HG02642 (cell line): ENCODE data around the gene PFKFB3.
"Not testable (repeated sequence)": the region's sequence is repeated elsewhere in the genome, so short reads cannot be mapped to it uniquely, and the experiment has no call there.

Experiments used
- ATAC-seq: cut with Tn5 transposase; IDR thresholded peaks from one replicate; pipeline ENCODE4 v1.9.1; 2021; ENCODE audit warnings: mild to moderate bottlenecking; ENCODE audit not compliant: unreplicated experiment, poor library complexity

PFKFB3 gene

DNA sequence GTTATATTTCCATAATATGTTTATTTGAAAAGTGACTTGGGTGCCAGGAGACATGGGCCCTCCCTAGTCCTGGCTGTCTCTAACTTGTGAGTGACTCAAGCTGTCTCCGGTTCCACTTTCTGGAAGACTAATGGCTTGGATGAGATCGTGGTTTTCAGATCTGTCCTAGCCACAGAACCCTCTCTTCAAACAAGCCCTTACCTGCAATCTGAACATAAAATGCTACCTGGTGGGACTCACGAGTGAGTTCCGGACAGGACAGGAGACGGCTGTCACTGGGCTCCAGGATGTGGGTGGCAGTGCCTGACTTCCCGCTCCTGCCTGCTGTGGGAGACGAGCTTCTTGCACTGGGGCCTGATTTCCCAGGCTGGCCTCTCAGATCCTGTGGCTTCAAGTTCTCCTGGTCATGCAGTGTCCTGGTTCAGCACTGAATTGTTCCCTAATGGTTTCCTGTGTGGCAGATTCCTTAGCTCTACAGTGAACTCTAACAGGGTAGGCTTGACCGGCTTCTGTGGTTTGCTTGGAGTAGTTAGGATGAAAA lies 26.0 kb upstream of the PFKFB3 start:
- ATAC-seq = no peak

DNA sequence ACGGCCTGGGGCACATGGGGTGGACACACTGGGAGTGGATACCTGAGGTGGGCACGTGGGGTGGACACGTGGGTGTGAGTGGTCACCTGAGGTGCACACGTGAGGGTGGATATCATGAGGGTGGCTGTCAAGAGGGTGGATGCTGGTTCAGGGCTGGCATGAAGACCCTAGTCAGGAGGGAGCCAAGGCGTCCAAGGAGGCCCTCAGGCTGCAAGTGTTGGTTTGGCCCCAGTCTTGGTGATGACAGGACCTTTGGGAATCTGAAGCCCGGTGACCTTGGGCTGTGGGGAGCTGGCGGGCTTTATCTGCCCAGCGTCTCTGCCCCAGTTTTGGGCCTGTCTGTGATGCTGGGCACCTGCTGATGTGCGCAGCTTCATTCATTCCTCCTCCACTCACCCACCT lies 24.9 kb upstream of the PFKFB3 start:
- ATAC-seq = no peak

DNA sequence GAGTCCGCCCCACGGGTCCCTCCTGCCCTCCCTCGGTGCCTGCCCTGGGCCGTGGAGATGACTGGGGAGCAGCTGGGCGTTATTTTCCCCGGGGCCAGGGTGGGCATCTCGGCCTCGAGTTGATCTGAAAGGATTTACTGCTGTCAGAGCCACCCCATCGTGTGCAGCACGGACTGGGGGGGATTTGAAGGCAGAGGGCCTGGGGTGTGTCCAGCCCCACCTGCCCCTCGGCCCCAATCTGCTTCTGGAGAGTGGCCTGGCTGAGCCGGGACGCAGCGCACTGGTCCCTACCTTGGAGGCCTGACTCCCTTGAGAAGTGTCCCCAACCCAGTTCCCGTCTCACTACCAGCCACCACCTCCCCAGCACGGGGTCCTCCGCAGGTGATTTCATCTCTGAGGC lies 24.2 kb upstream of the PFKFB3 start:
- ATAC-seq = no peak

DNA sequence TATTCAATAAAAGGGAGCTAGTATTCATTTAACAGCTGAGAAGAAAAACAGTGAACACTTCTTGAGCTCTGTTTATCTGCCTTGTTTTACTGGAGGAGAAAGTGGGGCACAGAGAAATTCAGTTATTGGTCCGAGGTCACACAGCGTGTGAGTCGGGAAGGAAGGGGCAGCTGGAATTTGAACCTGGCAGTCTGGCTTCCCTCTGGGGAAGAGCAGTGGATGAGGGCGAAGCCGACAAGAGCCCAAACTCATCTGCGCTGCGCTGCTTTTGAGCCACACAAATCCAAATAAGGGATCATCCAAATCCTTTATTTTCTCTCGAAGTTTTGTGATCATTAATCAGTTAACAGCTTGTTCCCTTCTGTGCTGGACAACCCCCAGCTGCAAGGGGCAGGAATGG lies 23.7 kb upstream of the PFKFB3 start:
- ATAC-seq = no peak

DNA sequence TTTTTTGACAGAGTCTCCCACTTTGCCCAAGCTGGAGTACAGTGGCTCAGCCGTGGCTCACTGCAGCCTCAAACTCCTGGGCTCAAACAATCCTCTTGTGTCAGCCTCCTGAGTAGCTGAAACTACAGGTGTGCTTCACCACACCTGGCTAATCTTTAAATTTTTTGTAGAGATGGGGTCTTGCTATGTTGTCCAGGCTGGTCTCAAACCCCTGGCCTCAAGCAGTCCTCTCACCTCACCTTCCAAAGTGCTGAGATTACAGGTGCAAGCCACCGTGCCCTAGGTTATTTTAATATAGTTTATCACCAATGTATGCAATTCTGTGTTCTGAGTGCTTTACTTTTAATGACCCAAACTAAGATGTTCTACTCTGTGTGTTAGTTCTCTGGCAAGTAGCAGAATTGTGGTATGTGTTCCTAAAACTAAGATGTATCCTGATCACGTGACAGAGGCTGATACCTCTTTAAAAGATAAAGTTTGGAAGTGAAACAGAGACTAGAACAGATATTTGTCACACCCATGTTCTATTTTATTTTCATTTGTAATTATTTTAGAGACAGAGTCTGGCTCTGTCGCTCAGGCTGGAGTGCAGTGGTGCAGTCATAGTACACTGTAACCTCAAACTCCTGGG lies 22.1 kb upstream of the PFKFB3 start:
- no peak for ATAC-seq

DNA sequence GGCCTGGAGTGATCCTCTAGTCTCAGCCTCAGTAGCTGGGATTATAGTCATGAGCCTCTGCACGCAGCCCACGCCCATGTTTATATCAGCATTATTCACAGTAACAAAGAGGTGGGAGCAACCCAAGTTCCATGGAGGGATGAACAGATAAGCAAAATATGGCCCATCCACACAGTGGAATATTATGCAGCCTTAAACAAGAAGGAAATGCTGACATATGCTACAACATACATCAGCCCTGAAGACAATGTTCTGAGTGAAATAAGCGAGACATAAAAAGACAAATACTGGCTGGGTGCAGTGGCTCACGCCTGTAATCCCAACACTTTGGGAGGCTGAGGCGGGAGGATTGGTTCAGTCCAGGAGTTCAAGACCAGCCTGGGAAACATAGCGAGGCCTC lies 21.5 kb upstream of the PFKFB3 start:
- no peak for ATAC-seq

DNA sequence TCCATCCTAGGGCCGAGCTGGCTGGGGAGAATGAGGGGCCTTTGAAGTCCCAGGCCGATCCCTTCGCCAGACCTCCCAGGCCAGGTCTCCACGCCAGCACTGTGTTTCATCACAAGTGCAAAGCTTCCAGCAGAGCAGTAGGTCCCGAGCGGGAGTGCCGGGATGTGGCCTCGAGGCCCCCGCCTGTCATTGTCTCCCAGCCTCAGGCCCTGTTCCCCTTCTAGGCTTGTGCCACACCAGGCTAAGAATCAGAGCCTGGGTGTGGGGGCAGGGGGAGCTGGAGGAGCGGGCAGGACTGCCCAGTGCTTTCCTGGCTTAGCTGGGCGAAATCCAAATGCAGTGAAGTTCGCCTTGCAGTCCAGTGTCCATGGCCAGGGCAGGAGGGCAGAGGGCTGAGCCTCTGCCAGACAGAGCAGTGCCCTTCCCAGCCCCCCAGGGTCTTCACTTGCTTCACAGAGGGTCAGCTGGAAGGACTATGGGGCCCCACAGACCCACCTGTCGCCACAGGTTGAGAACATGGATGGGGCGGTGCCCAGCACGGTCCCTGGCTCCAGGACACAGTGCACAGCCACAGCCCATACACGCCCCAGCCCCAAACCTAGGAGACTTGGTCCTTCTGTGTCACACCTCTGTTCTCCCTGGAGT lies 20.2 kb upstream of the PFKFB3 start:
- ATAC-seq = no peak

DNA sequence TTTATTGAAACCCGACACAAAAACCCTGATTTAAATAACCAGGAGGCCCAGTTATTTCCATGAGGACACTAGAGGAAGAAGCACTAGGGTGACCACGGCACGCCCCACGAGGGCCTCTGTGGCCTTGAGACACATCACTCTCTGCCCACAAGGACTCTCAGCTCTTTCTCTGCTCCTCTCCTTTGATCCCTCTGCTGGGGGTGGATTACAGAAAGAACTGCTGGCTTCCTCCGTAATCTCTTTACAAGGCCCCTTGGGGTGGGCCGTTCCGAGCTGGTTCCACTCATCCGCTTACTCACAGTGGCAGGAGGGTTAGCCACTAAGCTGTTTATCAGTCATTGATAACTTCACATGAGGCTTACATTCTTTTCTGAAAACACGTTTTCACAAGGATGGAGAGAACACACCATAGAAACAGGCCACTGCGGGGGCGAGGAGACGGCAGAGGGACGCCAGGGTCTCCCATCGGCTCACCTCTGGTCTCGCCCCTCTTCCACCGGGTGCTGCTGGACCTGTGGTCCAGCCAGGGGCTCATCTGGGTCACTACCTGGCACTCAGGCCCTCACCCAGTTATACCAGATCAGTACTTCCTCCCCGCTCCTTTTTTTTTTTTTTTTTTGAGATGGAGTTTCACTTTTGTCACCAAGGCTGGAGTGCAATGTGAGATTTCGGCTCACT lies 17.6 kb upstream of the PFKFB3 start:
- ATAC-seq = no peak

DNA sequence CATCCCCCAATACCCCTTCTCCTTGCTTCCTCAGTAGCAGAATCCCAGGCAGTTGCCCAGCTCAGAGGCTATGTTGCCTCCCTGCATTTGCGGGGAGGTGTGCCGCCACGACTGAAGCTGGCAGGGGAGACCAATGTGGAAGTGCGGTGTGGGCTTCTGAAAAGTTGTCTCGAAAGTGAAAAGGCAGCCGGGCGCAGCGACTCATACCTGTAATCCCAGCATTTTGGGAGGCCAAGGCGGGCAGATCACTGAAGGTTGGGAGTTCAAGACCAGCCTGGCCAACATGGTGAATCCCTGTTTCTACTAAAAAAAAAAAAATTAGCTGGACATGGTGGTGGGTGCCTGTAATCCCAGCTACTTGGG lies 15.9 kb upstream of the PFKFB3 start:
- no peak for ATAC-seq

DNA sequence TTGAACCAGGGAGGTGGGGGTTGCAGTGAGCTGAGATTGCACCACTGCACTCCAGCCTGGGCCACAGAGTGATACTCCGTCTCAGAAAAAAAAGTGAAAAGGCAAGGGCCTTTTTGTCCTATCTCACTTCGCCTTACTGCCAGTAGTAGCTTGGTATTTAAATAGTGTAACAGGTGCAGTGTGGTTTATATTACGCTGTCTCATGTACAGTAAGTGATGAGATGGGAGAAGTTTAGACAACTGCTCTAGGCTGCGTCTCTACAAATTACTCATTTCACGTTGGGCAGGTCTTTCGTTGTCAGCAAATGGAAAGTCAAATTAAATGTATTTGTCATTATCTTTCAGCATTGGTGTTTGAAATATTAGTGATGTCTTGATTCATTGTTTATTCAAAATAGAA lies 15.5 kb upstream of the PFKFB3 start:
- ATAC-seq = no peak

DNA sequence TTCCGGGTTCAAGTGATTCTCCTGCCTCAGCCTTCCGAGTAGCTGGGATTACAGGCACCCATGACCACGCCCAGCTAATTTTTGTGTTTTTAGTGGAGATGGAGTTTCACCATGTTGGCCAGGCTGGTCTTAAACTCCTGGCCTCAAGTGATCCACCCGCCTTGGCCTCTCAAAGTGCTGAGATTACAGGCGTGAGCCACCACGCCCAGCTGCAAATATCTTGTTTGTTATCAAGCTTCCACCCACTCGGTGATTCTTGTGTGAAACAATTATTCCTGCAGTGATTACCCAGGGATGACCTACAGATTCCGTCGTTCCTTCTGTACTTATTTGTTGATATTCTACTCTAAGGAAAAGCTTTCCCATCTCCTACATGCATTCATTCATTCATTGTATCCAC lies 12.7 kb upstream of the PFKFB3 start:
- ATAC-seq = not testable (repeated sequence)

DNA sequence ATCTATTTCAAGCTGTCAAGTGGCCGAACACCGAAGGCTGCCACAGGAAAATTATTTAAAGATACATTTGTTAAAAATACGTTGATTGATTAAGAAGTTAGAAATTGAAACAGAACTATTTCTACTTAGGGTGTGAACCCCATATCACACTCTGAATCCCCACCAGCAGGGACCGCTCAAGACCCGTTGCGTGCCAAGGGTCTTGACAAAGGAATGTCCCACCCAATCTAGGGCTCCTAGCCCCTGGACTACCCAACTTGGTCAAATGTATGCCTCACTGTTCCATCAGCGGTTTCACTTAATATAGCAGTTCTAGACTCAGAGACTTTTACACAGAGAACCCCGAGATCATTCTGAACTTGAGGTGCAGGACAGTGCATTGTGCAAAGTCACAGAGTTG lies 11.6 kb upstream of the PFKFB3 start:
- no peak for ATAC-seq

DNA sequence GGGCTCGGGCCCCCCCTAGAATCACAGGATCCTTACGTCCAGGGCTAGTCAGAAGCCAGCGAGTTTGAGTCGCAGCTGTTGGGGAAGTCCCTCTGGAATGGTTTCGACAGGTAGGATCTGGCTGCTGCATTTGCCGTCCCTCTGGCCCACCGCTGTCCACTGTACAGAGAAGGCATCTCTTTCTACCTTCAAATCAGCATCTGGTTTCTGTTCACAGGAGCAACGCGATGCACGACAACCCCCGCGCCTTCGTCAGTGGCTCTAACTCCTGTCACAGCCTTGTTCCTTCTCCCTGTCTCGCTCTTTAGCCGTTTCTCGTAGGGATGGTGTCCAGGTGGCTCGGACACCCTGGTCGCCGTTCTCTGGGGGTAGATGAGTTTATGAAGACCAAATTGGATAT lies 11.2 kb upstream of the PFKFB3 start:
- no peak for ATAC-seq

DNA sequence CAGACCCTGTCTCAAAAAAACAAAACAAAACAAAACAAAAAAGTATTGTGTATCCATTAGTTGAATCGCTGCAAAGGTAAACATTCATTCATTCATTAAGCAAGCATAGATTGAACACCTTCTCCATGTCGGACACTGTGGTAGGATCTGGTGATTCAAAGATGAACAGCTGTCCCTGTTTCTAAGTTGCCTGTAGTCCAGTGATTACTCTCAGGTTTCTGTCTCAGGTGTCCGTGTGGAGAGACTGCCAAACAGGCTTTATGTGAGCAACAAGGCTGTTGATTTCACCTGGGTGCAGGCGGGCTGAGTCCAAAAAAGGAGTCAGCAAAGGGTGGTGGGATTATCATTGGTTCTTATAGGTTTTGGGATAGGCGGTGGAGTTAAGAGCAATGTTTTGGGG lies 9.4 kb upstream of the PFKFB3 start:
- not testable (repeated sequence) for ATAC-seq

DNA sequence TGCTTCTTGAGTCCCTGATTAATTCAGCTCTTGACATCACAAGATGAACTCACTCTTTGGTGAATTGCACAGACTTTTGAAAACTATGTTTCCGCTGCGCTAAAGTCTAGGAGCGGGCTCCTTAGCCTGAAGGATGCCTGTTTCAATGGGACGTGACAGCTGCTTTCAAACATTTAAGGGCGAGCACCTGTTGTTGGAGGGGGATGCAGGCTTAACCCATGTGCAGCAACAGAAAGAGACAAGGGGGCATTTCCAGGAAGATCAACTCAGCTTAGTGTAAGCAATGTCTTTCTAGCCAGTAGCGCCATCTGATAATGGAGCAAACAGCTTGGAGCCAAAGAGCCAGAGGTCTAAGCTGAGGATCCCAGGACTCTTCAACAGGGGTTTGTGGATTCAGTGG lies 8.4 kb upstream of the PFKFB3 start:
- no peak for ATAC-seq

DNA sequence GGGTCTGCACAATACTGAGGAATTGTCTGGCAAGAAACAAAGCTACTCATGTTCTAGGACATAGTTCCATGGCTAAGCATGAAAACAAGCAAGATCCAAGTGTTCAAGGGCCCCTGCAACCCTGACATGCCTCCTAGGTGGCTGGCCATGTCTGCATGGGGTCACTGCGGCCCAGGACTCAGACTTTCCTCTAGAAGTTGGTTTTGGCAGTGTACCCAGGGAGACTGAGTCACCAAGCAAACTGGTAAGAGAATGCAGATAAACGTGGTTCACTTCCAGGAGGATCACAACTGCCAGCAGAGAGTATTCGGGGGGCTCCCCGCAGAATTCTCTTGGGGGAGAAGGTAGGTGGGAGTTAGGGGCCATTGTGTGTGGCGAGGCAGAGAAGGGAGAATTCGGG lies 7.4 kb upstream of the PFKFB3 start:
- ATAC-seq = no peak

DNA sequence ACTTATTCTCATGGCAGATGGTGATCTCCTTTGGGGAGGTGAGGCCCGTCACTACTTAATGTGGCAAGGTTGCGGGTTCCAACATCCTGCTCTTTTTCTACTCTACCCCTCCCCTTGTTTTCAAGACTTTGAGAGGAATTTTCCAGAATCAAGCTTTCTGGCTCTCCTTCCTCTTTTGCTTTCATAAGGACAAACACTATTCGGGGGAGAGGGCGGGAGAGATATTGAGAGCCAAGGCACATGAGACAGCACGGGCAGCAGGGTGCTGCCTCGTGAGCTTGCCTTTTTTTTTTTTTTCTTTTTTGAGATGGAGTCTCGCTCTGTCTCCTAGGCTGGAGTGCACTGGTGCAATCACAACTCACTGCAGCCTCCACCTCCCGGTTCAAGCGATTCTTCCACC lies 6.9 kb upstream of the PFKFB3 start:
- no peak for ATAC-seq

DNA sequence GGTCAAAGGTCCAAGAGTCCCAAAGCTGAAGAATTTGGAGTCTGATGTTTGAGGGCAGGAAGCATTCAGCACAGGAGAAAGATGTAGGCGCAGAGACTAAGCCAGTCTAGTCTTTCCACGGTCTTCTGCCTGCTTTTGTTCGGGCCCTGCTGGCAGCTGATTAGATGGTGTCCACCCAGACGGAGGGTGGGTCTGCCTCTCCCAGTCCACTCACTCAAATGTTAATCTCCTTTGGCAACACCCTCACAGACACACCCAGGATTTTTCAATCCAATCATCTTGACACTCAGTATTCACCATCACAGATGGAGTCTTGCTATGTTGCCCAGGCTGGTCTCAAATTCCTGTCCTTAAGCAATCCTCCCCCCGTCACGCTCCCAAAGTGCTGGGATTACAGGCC lies 6.2 kb upstream of the PFKFB3 start:
- not testable (repeated sequence) for ATAC-seq

DNA sequence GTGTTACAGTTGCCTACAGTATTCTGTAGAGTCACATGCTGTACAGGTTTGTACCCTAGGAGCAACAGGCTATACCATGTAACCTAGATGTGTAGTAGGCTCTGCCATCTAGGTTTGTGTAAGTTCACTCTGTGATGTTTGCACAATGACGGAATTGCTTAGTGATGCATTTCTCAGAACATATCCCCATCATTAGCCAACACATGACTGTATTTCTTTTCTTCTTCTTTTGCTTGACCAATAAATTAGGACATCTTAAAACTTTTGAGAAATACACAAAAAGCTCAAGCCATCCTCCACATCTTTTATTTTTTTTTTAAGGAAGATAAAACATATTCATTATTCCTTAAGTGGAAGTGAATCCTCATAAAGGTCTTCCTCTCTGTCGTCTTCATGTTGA lies 5.4 kb upstream of the PFKFB3 start:
- ATAC-seq = no peak

DNA sequence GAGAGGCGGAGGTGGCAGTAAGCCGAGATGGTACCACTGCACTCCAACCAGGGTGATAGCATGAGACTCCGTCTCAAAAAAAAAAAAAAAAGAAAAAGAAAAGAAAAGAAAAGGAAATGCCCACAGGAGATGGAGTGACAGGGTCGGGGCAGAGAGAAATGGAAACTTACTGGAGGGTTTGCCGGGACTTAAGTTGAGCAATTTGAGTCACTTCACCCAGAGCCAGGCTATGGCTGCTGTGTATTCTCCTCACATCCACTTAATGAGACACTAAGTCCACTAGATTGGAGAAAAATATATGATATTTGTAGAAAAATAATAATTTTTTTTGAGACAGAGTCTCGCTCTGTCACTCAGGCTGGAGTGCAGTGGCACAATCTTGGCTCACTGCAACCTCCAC lies 4.6 kb upstream of the PFKFB3 start:
- no peak for ATAC-seq

DNA sequence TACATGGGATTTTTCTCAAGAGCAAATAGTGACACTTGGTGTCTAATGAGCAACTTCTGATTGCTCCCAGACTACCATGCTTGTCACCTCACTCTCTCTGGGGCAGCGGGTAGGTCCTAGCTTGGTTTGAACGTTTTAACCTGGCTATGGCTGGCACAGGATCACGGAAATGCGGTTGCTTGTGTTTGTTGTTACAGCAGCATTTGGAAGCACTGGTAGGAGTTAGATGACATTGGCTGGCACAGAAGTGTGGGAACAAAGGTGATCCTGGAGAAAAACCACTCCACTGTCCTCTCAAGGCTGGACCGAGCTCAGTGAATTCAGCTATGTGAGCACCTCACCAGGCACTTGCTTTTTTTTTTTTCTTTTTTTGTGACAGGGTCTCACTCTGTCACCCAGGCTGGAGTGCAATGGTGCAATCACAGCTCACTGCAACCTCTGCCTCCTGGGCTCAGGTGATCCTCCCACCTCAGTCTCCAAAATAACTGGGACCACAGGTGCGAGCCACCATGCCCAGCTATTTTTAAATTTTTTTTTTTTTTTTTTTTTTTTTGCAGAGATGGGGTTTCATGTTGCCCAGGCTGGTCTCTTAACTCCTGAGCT lies 3.5 kb upstream of the PFKFB3 start:
- ATAC-seq = no peak

DNA sequence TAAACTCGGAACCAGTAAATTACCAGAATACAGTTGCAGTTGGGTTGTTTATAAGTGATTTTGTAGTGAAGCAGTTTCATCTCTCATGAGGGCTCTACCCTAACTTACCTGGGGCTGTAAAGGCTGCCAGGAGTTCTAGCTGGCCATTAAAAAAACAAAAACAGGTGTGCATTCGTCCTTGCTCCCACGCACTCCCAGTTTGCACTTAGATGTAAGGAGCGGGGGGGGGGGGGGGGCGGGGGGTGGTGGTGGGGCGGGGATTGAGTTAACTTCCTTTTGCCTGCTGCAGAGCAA lies 2.3 kb upstream of the PFKFB3 start:
- ATAC-seq = no peak
